ENCODE results near the gene CLASP1.
"Not testable (repeated sequence)": the region's sequence is repeated elsewhere in the genome, so short reads cannot be mapped to it uniquely, and the experiment has no call there.

- not testable (repeated sequence) for TF ChIP-seq CTCF (IDR thresholded peaks at IDR 0.05; ENCODE audit: low read depth, low read length, missing input control); YY1 (IDR thresholded peaks at IDR 0.05); ZBTB33 (IDR thresholded peaks at IDR 0.05); FOXA1 (IDR thresholded peaks at IDR 0.05); TAF1 (conservative IDR thresholded peaks at IDR 0.05); GABPA (IDR thresholded peaks at IDR 0.05 in 1 of 2, conservative IDR thresholded peaks at IDR 0.05 in 1 of 2); HNF4A (conservative IDR thresholded peaks at IDR 0.05); ATF3 (IDR thresholded peaks at IDR 0.05)
- TF ChIP-seq, protein P1, sequence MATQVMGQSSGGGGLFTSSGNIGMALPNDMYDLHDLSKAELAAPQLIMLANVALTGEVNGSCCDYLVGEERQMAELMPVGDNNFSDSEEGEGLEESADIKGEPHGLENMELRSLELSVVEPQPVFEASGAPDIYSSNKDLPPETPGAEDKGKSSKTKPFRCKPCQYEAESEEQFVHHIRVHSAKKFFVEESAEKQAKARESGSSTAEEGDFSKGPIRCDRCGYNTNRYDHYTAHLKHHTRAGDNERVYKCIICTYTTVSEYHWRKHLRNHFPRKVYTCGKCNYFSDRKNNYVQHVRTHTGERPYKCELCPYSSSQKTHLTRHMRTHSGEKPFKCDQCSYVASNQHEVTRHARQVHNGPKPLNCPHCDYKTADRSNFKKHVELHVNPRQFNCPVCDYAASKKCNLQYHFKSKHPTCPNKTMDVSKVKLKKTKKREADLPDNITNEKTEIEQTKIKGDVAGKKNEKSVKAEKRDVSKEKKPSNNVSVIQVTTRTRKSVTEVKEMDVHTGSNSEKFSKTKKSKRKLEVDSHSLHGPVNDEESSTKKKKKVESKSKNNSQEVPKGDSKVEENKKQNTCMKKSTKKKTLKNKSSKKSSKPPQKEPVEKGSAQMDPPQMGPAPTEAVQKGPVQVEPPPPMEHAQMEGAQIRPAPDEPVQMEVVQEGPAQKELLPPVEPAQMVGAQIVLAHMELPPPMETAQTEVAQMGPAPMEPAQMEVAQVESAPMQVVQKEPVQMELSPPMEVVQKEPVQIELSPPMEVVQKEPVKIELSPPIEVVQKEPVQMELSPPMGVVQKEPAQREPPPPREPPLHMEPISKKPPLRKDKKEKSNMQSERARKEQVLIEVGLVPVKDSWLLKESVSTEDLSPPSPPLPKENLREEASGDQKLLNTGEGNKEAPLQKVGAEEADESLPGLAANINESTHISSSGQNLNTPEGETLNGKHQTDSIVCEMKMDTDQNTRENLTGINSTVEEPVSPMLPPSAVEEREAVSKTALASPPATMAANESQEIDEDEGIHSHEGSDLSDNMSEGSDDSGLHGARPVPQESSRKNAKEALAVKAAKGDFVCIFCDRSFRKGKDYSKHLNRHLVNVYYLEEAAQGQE (IDR thresholded peaks at IDR 0.05), result not testable (repeated sequence)
- TF ChIP-seq, protein P2, sequence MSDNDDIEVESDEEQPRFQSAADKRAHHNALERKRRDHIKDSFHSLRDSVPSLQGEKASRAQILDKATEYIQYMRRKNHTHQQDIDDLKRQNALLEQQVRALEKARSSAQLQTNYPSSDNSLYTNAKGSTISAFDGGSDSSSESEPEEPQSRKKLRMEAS (IDR thresholded peaks at IDR 0.05), result not testable (repeated sequence)
These were observed 41.3 kb upstream of the CLASP1 start for GRCh38 chr2:121690572-121690971.
